ENCODE results near the gene EGLN1. TPM values are rescaled to one million over a fixed set of nuclear protein-coding genes. Genes with fewer than 3 reads are reported as not detected.
A peak's percentile ranks its signal among the peaks of the same experiment; 100 is the strongest.

EGLN1 gene
- total and polyA plus RNA-seq, 7 experiments from 2014 or later = 13.6 to 38.9 (median 21.9) TPM

DNA sequence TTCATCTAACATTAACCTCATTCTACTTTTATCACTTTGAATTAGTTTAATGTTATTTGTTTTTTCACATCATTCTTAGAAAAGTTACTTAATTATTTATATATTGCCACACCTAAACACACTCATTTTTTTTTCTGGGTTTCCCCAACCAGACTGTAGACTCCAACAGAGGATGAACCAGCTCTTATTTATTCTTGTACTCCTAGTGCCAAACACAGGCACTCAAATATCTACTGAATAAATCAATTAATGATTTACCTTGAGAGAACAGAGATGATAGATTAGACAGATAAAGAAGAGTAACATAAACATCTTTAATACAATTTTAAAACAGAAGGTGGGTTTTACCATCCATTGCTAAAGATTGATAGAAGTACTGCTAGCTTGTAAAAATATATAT is 35.6 kb downstream of the EGLN1 start:
- intact Hi-C loops (cut with micrococcal nuclease) = no loop called here
- Histone ChIP-seq H3K4me3 (ENCODE audit: low read length) (no peak overlapping the region), H3K9me3 (ENCODE audit: control insufficient read depth in 2 of 3, low read length in 3 of 3) (no peaks in the 10 kb centered on the region), H3K27me3 (ENCODE audit: control insufficient read depth in 2 of 2, insufficient read depth in 2 of 2, low read length in 2 of 2) (no peaks in the 10 kb centered on the region), H3K27ac (ENCODE audit: low read depth, low read length) (no peak overlapping the region), H3K36me3 (ENCODE audit: control insufficient read depth in 2 of 3, insufficient read depth in 3 of 3, low read length in 3 of 3) (no peaks in the 10 kb centered on the region), H3K4me1 (ENCODE audit: control insufficient read depth in 2 of 2, insufficient read depth in 2 of 2, low read length in 2 of 2) (no peaks in the 10 kb centered on the region)
- H3K36me3 Mint-ChIP-seq = peaks cover 0 to 16% (median 10%) of the 10 kb centered on the region in 5 donors
- ChIA-PET CTCF (interaction anchor here (0.6 kb wide), 1 partner anchor 1942 kb away, joined by 9 read pairs; no protein-coding TSS in a partner anchor), POLR2A (interaction anchor here (0.6 kb wide), 1 partner anchor 18 kb away, joined by 4 read pairs; no protein-coding TSS in a partner anchor)
- peak overlapping the region in 1 of 9 donors; percentile 32 for H3K27ac Mint-ChIP-seq
- ATAC-seq (no peak), DNase-seq (no peak)
- peaks cover 24 to 59% (median 47%) of the 10 kb centered on the region in 7 donors for H3K4me1 Mint-ChIP-seq
- no peaks in the 10 kb centered on the region for H3K27me3 Mint-ChIP-seq
- H3K9me3 Mint-ChIP-seq = no peaks in the 10 kb centered on the region
- H3K4me3 Mint-ChIP-seq = no peak overlapping the region

DNA sequence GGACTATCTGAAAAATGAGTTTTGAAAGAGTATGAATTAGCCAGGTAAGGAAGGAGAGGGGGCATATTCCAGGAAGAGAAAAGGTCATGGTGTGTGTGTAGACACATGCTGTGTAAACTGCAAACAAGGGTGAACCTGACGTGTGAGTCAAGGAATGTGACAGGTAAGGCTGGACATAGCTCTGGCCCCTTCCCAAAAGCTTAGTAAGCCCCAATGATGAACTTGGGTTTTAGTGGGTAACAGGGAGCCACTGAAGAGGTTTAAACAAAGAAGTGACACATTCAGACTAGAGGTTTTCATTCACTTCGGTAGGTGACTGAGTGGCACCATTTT is 36.7 kb downstream of the EGLN1 start:
- no peak for ATAC-seq
- no peak for DNase-seq
- no peaks in the 10 kb centered on the region for H3K9me3 Mint-ChIP-seq
- H3K27me3 ChIP-seq (ENCODE audit: control insufficient read depth in 2 of 2, insufficient read depth in 2 of 2, low read length in 2 of 2) = no peaks in the 10 kb centered on the region
- no peak overlapping the region for H3K4me3 ChIP-seq (ENCODE audit: low read length)
- H3K9me3 ChIP-seq (ENCODE audit: control insufficient read depth in 2 of 3, low read length in 3 of 3) = no peaks in the 10 kb centered on the region
- peaks cover 22 to 55% (median 44%) of the 10 kb centered on the region in 7 donors for H3K4me1 Mint-ChIP-seq
- no peaks in the 10 kb centered on the region for H3K27me3 Mint-ChIP-seq
- no peaks in the 10 kb centered on the region for H3K36me3 ChIP-seq (ENCODE audit: control insufficient read depth in 2 of 3, insufficient read depth in 3 of 3, low read length in 3 of 3)
- no peak overlapping the region for H3K4me3 Mint-ChIP-seq
- H3K4me1 ChIP-seq (ENCODE audit: control insufficient read depth in 2 of 2, insufficient read depth in 2 of 2, low read length in 2 of 2) = no peaks in the 10 kb centered on the region
- H3K36me3 Mint-ChIP-seq = peaks cover 0 to 14% (median 10%) of the 10 kb centered on the region in 5 donors
- H3K27ac Mint-ChIP-seq = no peak overlapping the region
- ChIA-PET CTCF (no interaction called here), POLR2A (no interaction called here)
- intact Hi-C loops (cut with micrococcal nuclease) = no loop called here
- no peak overlapping the region for H3K27ac ChIP-seq (ENCODE audit: low read depth, low read length)

DNA sequence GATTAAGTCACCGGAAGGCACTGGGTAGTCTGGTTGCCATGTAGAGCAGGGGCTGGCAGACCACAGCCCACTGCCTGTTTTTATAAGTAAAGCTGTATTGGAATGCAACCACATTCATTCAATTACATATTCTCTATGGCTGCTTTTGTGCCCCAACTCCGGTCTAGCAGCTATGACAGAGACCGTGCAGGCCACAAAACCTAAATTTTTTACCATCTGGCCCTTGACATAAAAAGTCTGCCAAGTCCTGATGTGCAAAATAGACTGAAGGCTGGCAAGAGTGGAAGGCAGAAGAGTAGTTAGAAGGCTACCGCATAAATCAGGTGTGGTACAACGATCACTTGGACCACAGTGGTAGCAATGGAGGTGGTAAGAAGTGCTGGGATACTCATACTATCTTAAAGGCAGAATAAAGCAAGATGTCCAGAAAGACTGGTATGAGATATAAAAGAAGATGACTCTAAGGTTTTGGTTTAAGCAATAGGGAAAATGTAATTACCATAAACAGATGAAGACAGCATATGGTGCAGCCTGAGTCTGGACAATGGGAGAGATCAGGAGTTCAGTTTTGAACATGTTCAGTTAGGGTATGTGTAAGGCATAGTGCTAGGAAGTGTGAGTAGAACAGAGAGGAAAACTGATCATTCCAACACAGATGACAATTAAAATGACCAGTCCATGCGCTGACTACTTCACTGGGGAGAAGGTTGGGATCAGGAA is 37.2 kb downstream of the EGLN1 start:
- H3K4me3 Mint-ChIP-seq = no peak overlapping the region
- Histone ChIP-seq H3K27ac (ENCODE audit: low read depth, low read length) (no peak overlapping the region), H3K4me1 (ENCODE audit: control insufficient read depth in 2 of 2, insufficient read depth in 2 of 2, low read length in 2 of 2) (no peaks in the 10 kb centered on the region), H3K36me3 (ENCODE audit: control insufficient read depth in 2 of 3, insufficient read depth in 3 of 3, low read length in 3 of 3) (no peaks in the 10 kb centered on the region), H3K4me3 (ENCODE audit: low read length) (no peak overlapping the region), H3K27me3 (ENCODE audit: control insufficient read depth in 2 of 2, insufficient read depth in 2 of 2, low read length in 2 of 2) (no peaks in the 10 kb centered on the region), H3K9me3 (ENCODE audit: control insufficient read depth in 2 of 3, low read length in 3 of 3) (no peaks in the 10 kb centered on the region)
- no peaks in the 10 kb centered on the region for H3K9me3 Mint-ChIP-seq
- intact Hi-C loops (cut with micrococcal nuclease) = no loop called here
- POLR2A ChIA-PET = no interaction called here
- ATAC-seq = no peak
- H3K27ac Mint-ChIP-seq = no peak overlapping the region
- H3K27me3 Mint-ChIP-seq = no peaks in the 10 kb centered on the region
- CTCF ChIA-PET = no interaction called here
- H3K4me1 Mint-ChIP-seq = peaks cover 18 to 52% (median 40%) of the 10 kb centered on the region in 7 donors
- H3K36me3 Mint-ChIP-seq = peaks cover 0 to 9% (median 9%) of the 10 kb centered on the region in 5 donors
- DNase-seq = no peak

DNA sequence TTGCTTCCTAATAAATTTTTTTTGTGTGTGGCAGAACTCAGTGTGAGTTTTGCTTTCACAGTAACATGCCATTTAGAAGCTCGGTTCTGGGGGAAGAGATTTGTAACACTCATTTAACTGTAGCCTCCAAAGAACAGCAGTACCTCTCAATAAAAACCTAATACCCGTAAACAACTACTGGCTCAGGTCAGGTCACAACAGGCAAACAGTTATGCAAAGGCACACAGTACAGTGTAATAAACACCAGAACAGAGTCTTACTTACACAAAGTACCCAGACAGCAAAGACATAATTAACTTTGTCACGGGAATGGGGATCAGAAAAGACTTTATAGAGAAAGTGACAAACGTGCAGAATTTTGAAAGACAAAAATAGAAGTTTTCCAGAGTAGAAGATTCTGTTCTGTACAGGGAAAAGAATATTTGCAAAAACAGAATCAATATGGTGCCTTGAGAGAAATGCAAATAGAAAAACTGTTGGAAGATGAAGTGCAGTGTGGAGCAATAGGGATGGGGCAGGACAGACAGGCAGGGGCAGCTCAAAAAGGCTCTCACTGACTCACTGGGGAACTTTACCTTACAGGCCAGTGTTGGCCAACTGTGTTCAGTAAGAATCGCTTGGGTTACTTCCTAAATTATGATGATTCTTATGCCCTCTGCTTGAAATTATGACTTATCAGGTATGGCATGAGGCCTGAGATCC is 38.8 kb downstream of the EGLN1 start:
- H3K36me3 Mint-ChIP-seq = peaks cover 0 to 9% (median 6%) of the 10 kb centered on the region in 5 donors
- no peaks in the 10 kb centered on the region for H3K9me3 Mint-ChIP-seq
- Histone ChIP-seq H3K27me3 (ENCODE audit: control insufficient read depth in 2 of 2, insufficient read depth in 2 of 2, low read length in 2 of 2) (no peaks in the 10 kb centered on the region), H3K4me1 (ENCODE audit: control insufficient read depth in 2 of 2, insufficient read depth in 2 of 2, low read length in 2 of 2) (no peaks in the 10 kb centered on the region), H3K27ac (ENCODE audit: low read depth, low read length) (no peak overlapping the region), H3K4me3 (ENCODE audit: low read length) (no peak overlapping the region), H3K36me3 (ENCODE audit: control insufficient read depth in 2 of 3, insufficient read depth in 3 of 3, low read length in 3 of 3) (no peaks in the 10 kb centered on the region), H3K9me3 (ENCODE audit: control insufficient read depth in 2 of 3, low read length in 3 of 3) (no peaks in the 10 kb centered on the region)
- H3K27me3 Mint-ChIP-seq = no peaks in the 10 kb centered on the region
- peaks cover 24 to 53% (median 48%) of the 10 kb centered on the region in 7 donors for H3K4me1 Mint-ChIP-seq
- no peak overlapping the region for H3K4me3 Mint-ChIP-seq
- peak; percentile 55 for ATAC-seq
- DNase-seq = no peak
- intact Hi-C loops (cut with micrococcal nuclease) = no loop called here
- no peak overlapping the region for H3K27ac Mint-ChIP-seq
- ChIA-PET CTCF (interaction anchor here (0.8 kb wide), 1 partner anchor 705 kb away, joined by 3 read pairs; no protein-coding TSS in a partner anchor), POLR2A (interaction anchor here (1.5 kb wide), 1 partner anchor 165 kb away, joined by 3 read pairs; no protein-coding TSS in a partner anchor)

DNA sequence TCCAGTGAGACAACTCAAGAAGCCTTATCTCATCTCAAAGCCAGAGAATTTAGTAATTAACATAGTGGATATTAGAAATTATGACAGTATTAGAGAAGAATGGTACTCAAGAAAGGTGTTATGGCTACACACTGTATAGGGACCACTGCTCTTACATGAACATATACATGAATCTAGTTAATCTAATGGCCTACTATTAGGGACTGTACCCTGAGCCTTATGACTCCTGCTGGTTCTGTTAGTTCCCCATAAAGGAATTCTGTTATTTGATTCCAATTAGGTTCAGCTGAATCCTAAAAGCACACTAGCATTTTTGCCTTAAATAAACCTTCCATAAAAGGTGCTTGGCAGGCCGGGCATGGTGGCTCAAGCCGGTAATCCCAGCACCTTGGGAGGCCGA is 39.7 kb downstream of the EGLN1 start:
- no peaks in the 10 kb centered on the region for H3K27me3 Mint-ChIP-seq
- Histone ChIP-seq H3K4me3 (ENCODE audit: low read length) (no peak overlapping the region), H3K36me3 (ENCODE audit: control insufficient read depth in 2 of 3, insufficient read depth in 3 of 3, low read length in 3 of 3) (no peaks in the 10 kb centered on the region), H3K27ac (ENCODE audit: low read depth, low read length) (no peak overlapping the region), H3K27me3 (ENCODE audit: control insufficient read depth in 2 of 2, insufficient read depth in 2 of 2, low read length in 2 of 2) (no peaks in the 10 kb centered on the region), H3K9me3 (ENCODE audit: control insufficient read depth in 2 of 3, low read length in 3 of 3) (no peaks in the 10 kb centered on the region), H3K4me1 (ENCODE audit: control insufficient read depth in 2 of 2, insufficient read depth in 2 of 2, low read length in 2 of 2) (peaks cover 0 to 5% of the 10 kb centered on the region in 2 donors)
- H3K36me3 Mint-ChIP-seq = peaks cover 0 to 7% (median 0%) of the 10 kb centered on the region in 5 donors
- CTCF ChIA-PET = no interaction called here
- H3K9me3 Mint-ChIP-seq = no peaks in the 10 kb centered on the region
- H3K4me1 Mint-ChIP-seq = peaks cover 27 to 53% (median 46%) of the 10 kb centered on the region in 7 donors
- no peak for ATAC-seq
- intact Hi-C loops (cut with micrococcal nuclease) = no loop called here
- H3K4me3 Mint-ChIP-seq = peak overlapping the region in 1 of 10 donors; percentile 7
- no peak for DNase-seq
- H3K27ac Mint-ChIP-seq = peak overlapping the region in 1 of 9 donors; percentile 34
- POLR2A ChIA-PET = interaction anchor here (1.5 kb wide), 1 partner anchor 166 kb away, joined by 3 read pairs; no protein-coding TSS in a partner anchor

DNA sequence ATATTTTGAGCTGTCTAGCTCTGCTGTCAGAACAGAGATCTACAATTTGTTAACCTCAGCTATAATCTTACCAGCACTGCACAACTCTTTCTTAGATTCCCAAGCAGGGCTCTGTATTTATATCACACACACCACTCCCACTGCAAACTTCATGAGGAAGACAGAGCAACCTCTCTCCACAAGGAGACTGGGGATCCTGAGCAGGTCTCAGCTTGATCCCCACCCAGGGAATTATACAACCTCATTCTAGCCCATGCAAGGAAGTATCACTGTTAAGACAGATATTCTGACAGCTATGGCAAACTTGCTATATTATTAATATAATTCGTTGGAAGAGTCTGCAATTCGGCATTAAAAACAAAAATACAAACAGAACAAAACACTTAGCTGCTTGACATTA is 40.4 kb downstream of the EGLN1 start:
- no peak overlapping the region for H3K4me3 ChIP-seq (ENCODE audit: low read length)
- H3K27ac Mint-ChIP-seq = peak overlapping the region in 2 of 9 donors; percentile 34 to 42
- ATAC-seq (no peak), DNase-seq (no peak)
- H3K4me1 ChIP-seq (ENCODE audit: control insufficient read depth in 2 of 2, insufficient read depth in 2 of 2, low read length in 2 of 2) = peaks cover 5 to 7% of the 10 kb centered on the region in 2 donors
- H3K4me1 Mint-ChIP-seq = peaks cover 34 to 58% (median 53%) of the 10 kb centered on the region in 7 donors
- H3K9me3 ChIP-seq (ENCODE audit: control insufficient read depth in 2 of 3, low read length in 3 of 3) = no peaks in the 10 kb centered on the region
- no peaks in the 10 kb centered on the region for H3K36me3 ChIP-seq (ENCODE audit: control insufficient read depth in 2 of 3, insufficient read depth in 3 of 3, low read length in 3 of 3)
- H3K36me3 Mint-ChIP-seq = peaks cover 0 to 7% (median 0%) of the 10 kb centered on the region in 5 donors
- no peaks in the 10 kb centered on the region for H3K27me3 Mint-ChIP-seq
- peak overlapping the region in 1 of 10 donors; percentile 7 for H3K4me3 Mint-ChIP-seq
- ChIA-PET CTCF (interaction anchor here (0.8 kb wide), 1 partner anchor 219 kb away, joined by 3 read pairs; no protein-coding TSS in a partner anchor), POLR2A (interaction anchor here (1.1 kb wide), 1 partner anchor 39 kb away, joined by 5 read pairs; no protein-coding TSS in a partner anchor)
- no peaks in the 10 kb centered on the region for H3K9me3 Mint-ChIP-seq
- H3K27me3 ChIP-seq (ENCODE audit: control insufficient read depth in 2 of 2, insufficient read depth in 2 of 2, low read length in 2 of 2) = no peaks in the 10 kb centered on the region
- intact Hi-C loops (cut with micrococcal nuclease) = no loop called here
- H3K27ac ChIP-seq (ENCODE audit: low read depth, low read length) = no peak overlapping the region
